GM12878 (cell line): ENCODE results near the gene PRTFDC1. TPM values are rescaled to one million over a fixed set of nuclear protein-coding genes. Genes with fewer than 3 reads are reported as not detected.

ENCODE experiments used
- ATF7 ChIP-seq: fragments of 450-650 bp; IDR thresholded peaks from 2 replicates; pipeline ENCODE4 v1.6.1; 2016; ENCODE audit warnings: low read depth, mild to moderate bottlenecking
- CHD2 ChIP-seq: IDR thresholded peaks from 2 replicates; pipeline ENCODE4 v1.6.1; 2011; ENCODE audit warnings: low read depth, low read length, improper control_type of control experiment, borderline replicate concordance
- EGR1 ChIP-seq, 2 experiments: IDR thresholded peaks; 1 replicate in 1 of 2; 2 replicates in 1 of 2; pipeline ENCODE4 v1.6.1; 2011 to 2012; ENCODE audit warnings: low read depth in 2 of 2, low read length in 2 of 2, borderline replicate concordance in 1 of 2, mild to moderate bottlenecking in 1 of 2, moderate library complexity in 1 of 2
- ETV6 ChIP-seq, 2 experiments: fragments of 450-650 bp in 1 of 2; IDR thresholded peaks in 1 of 2; conservative IDR thresholded peaks in 1 of 2; 2 replicates each; pipeline ENCODE4 v1.6.1; 2014; ENCODE audit warnings: antibody characterized with exemption in 1 of 2, borderline replicate concordance in 1 of 2, low read depth in 1 of 2, mild to moderate bottlenecking in 1 of 2, moderate library complexity in 1 of 2
- LARP7 ChIP-seq: fragments of 450-650 bp; IDR thresholded peaks from 2 replicates; pipeline ENCODE4 v1.6.1; 2017; ENCODE audit warnings: mild to moderate bottlenecking
- MEF2A ChIP-seq: IDR thresholded peaks from 2 replicates; pipeline ENCODE4 v1.6.1; 2011; ENCODE audit warnings: low read depth, mild to moderate bottlenecking, low read length, moderate library complexity; ENCODE audit not compliant: insufficient read depth
- MEF2B ChIP-seq: fragments of 450-650 bp; IDR thresholded peaks from 2 replicates; pipeline ENCODE4 v1.6.1; 2018; ENCODE audit warnings: mild to moderate bottlenecking, moderate library complexity; ENCODE audit not compliant: partially characterized antibody, poor library complexity, severe bottlenecking
- NFYA ChIP-seq: IDR thresholded peaks from 2 replicates; pipeline ENCODE4 v1.6.1; 2011; ENCODE audit warnings: low read depth, mild to moderate bottlenecking, low read length, improper control_type of control experiment, borderline replicate concordance
- NR2C1 ChIP-seq: fragments of 450-650 bp; IDR thresholded peaks from 2 replicates; pipeline ENCODE4 v1.6.1; 2017; ENCODE audit warnings: antibody characterized with exemption, mild to moderate bottlenecking, moderate library complexity
- SMAD1 ChIP-seq: fragments of 450-650 bp; IDR thresholded peaks from 2 replicates; pipeline ENCODE4 v1.6.1; 2018; ENCODE audit warnings: mild to moderate bottlenecking, low read depth; ENCODE audit not compliant: partially characterized antibody
- SMARCA5 ChIP-seq: fragments of 450-650 bp; IDR thresholded peaks from 2 replicates; pipeline ENCODE4 v1.6.1; 2017; ENCODE audit warnings: mild to moderate bottlenecking
- STAT1 ChIP-seq: fragments of 450-650 bp; conservative IDR thresholded peaks from 2 replicates; pipeline ENCODE4 v1.6.1; 2014; ENCODE audit warnings: antibody characterized with exemption, mild to moderate bottlenecking
- SUPT20H ChIP-seq: IDR thresholded peaks from 2 replicates; pipeline ENCODE4 v1.6.1; 2011; ENCODE audit warnings: low read depth, mild to moderate bottlenecking, low read length, moderate library complexity, borderline replicate concordance; ENCODE audit not compliant: control insufficient read depth
- YY1 ChIP-seq: IDR thresholded peaks from 2 replicates; pipeline ENCODE4 v1.6.1; 2011; ENCODE audit warnings: low read depth, mild to moderate bottlenecking, low read length
- polyA plus RNA-seq, 11 experiments: library from polyadenylated mRNA; depleted of rRNA in 4 of 11; unstranded in 6 of 11; stranded (reverse) in 5 of 11; fragments of >200 nt; fragmentation: Nextera tagmentation in 4 of 11; fragmentation: Illumina TruSeq in 1 of 11; extraction: Ambion mirVana in 4 of 11; extraction: Trizol in 1 of 11; gene quantifications; 1 replicate in 1 of 11; 2 replicates in 10 of 11; pipeline versions ENCODE4 v1.2.1 to v1.2.3, GENCODE V29; 2011 to 2016; ENCODE audit warnings: inconsistent platforms in 2 of 11, missing spikeins in 2 of 11, low read depth in 1 of 11
- total RNA-seq, 4 experiments: library from RNA; depleted of rRNA in 3 of 4; stranded (reverse); fragments of >200 nt in 3 of 4; fragmentation: Illumina TruSeq in 1 of 4; extraction: Trizol in 1 of 4; gene quantifications; 2 replicates each; pipeline versions ENCODE4 v1.2.1 to v1.2.3, GENCODE V29; 2013 to 2021
- TF ChIP-seq, protein P1 (sequence below): IDR thresholded peaks from 2 replicates; pipeline ENCODE4 v1.6.1; 2012; ENCODE audit warnings: low read depth, low read length, improper control_type of control experiment
- TF ChIP-seq, protein P2 (sequence below): fragments of 450-650 bp; formaldehyde crosslinking; IDR thresholded peaks from 2 replicates; pipeline ENCODE4 v1.4.0; 2020; ENCODE audit warnings: mild to moderate bottlenecking, moderate library complexity
- TF ChIP-seq, protein P3 (sequence below): fragments of 450-650 bp; IDR thresholded peaks from 2 replicates; pipeline ENCODE4 v1.6.1; 2016; ENCODE audit warnings: mild to moderate bottlenecking
- TF ChIP-seq, protein P4 (sequence below): fragments of 450-650 bp; IDR thresholded peaks from 2 replicates; pipeline ENCODE4 v1.6.1; 2014; ENCODE audit warnings: mild to moderate bottlenecking
- TF ChIP-seq, protein P5 (sequence below): IDR thresholded peaks from 2 replicates; pipeline ENCODE4 v1.6.1; 2011; ENCODE audit warnings: borderline replicate concordance, low read depth, mild to moderate bottlenecking, moderate library complexity, low read length; ENCODE audit not compliant: insufficient read depth, poor library complexity, severe bottlenecking
- TF ChIP-seq, protein P6 (sequence below): IDR thresholded peaks from 2 replicates; pipeline ENCODE4 v1.6.1; 2012; ENCODE audit warnings: low read depth, low read length, improper control_type of control experiment

The PRTFDC1 gene
- total and polyA plus RNA-seq, 10 of the 15 experiments (the other 5 are each of a cell fraction or from before 2014, with no cell fraction given): 5.5 to 17.3 (median 11.3) TPM

DNA sequence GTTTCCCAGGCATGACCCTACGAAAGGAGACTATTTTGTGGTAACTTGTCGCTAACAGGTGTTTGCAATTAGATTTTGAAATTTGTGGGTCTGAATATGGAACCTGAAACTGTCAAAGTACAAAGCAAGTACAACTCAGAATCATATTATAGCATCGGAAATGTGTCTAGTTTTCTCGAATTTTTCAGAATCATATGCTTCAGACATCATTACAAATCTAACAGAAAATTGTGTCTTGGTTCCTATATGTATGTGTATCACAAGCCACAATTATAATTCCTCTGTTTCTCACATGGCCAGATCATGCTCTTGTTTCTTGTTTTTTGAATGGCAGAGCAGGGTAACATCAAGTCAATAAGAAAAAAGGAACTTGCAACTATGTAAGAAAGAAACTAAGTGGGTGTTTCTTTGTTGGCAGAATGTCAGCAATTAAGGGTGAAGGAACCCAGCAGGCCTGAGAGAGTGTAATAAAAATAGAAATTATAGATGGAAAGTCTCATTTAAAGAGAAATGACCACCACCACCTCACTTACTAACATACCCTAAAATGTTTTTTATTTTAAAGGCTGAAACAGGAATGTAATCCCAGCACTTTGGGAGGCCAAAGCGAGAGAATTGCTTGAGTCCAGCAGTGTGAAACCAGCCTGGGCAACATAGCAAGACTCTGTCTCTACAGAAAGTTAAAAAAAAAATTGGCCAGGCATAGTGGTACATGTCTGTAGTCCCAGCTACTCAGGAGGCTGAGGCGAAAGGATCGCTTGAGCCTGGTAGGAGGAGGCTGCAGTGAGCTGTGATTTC, 51.3 kb downstream of the PRTFDC1 start (continued):
- TF ChIP-seq ATF7 (peak; percentile 89), NR2C1 (no peak), SUPT20H (no peak), SMAD1 (peak; percentile 89), MEF2B (peak; percentile 84), LARP7 (no peak), STAT1 (no peak), ETV6 (conservative IDR thresholded peaks at IDR 0.05 in 1 of 2, IDR thresholded peaks at IDR 0.05 in 1 of 2; ENCODE audit: borderline replicate concordance in 1 of 2, low read depth in 1 of 2) (no peak), CHD2 (peak; percentile 40; the same call in 1 of the 2 replicates), EGR1 (IDR thresholded peaks at IDR 0.05; ENCODE audit: borderline replicate concordance in 1 of 2, low read depth in 2 of 2, low read length in 2 of 2) (no peak; a peak in 1 of 3 replicates), MEF2A (peak; percentile 66), NFYA (no peak), YY1 (no peak), SMARCA5 (peak; percentile 90)
- TF ChIP-seq, protein P1, sequence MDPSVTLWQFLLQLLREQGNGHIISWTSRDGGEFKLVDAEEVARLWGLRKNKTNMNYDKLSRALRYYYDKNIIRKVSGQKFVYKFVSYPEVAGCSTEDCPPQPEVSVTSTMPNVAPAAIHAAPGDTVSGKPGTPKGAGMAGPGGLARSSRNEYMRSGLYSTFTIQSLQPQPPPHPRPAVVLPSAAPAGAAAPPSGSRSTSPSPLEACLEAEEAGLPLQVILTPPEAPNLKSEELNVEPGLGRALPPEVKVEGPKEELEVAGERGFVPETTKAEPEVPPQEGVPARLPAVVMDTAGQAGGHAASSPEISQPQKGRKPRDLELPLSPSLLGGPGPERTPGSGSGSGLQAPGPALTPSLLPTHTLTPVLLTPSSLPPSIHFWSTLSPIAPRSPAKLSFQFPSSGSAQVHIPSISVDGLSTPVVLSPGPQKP: no peak
- TF ChIP-seq, protein P2, sequence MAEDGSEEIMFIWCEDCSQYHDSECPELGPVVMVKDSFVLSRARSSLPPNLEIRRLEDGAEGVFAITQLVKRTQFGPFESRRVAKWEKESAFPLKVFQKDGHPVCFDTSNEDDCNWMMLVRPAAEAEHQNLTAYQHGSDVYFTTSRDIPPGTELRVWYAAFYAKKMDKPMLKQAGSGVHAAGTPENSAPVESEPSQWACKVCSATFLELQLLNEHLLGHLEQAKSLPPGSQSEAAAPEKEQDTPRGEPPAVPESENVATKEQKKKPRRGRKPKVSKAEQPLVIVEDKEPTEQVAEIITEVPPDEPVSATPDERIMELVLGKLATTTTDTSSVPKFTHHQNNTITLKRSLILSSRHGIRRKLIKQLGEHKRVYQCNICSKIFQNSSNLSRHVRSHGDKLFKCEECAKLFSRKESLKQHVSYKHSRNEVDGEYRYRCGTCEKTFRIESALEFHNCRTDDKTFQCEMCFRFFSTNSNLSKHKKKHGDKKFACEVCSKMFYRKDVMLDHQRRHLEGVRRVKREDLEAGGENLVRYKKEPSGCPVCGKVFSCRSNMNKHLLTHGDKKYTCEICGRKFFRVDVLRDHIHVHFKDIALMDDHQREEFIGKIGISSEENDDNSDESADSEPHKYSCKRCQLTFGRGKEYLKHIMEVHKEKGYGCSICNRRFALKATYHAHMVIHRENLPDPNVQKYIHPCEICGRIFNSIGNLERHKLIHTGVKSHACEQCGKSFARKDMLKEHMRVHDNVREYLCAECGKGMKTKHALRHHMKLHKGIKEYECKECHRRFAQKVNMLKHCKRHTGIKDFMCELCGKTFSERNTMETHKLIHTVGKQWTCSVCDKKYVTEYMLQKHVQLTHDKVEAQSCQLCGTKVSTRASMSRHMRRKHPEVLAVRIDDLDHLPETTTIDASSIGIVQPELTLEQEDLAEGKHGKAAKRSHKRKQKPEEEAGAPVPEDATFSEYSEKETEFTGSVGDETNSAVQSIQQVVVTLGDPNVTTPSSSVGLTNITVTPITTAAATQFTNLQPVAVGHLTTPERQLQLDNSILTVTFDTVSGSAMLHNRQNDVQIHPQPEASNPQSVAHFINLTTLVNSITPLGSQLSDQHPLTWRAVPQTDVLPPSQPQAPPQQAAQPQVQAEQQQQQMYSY (CRISPR knock-in tag): no peak
- TF ChIP-seq, protein P3, sequence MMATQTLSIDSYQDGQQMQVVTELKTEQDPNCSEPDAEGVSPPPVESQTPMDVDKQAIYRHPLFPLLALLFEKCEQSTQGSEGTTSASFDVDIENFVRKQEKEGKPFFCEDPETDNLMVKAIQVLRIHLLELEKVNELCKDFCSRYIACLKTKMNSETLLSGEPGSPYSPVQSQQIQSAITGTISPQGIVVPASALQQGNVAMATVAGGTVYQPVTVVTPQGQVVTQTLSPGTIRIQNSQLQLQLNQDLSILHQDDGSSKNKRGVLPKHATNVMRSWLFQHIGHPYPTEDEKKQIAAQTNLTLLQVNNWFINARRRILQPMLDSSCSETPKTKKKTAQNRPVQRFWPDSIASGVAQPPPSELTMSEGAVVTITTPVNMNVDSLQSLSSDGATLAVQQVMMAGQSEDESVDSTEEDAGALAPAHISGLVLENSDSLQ: peak; percentile 92
- TF ChIP-seq, protein P4, sequence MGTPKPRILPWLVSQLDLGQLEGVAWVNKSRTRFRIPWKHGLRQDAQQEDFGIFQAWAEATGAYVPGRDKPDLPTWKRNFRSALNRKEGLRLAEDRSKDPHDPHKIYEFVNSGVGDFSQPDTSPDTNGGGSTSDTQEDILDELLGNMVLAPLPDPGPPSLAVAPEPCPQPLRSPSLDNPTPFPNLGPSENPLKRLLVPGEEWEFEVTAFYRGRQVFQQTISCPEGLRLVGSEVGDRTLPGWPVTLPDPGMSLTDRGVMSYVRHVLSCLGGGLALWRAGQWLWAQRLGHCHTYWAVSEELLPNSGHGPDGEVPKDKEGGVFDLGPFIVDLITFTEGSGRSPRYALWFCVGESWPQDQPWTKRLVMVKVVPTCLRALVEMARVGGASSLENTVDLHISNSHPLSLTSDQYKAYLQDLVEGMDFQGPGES: no peak
- TF ChIP-seq, protein P5, sequence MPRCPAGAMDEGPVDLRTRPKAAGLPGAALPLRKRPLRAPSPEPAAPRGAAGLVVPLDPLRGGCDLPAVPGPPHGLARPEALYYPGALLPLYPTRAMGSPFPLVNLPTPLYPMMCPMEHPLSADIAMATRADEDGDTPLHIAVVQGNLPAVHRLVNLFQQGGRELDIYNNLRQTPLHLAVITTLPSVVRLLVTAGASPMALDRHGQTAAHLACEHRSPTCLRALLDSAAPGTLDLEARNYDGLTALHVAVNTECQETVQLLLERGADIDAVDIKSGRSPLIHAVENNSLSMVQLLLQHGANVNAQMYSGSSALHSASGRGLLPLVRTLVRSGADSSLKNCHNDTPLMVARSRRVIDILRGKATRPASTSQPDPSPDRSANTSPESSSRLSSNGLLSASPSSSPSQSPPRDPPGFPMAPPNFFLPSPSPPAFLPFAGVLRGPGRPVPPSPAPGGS: peak; percentile 1
- TF ChIP-seq, protein P6, sequence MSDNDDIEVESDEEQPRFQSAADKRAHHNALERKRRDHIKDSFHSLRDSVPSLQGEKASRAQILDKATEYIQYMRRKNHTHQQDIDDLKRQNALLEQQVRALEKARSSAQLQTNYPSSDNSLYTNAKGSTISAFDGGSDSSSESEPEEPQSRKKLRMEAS: no peak
